Liver (tissue), 9 donors: Measurements from ENCODE around the gene ADCY2. TPM values are rescaled to one million over a fixed set of nuclear protein-coding genes. Genes with fewer than 3 reads are reported as not detected.

ENCODE experiments used
- DNase-seq: peaks from one replicate; pipeline ENCODE4 v3.0.0-alpha.2; 2017; ENCODE audit warnings: low spot score
- H3K27ac ChIP-seq, 2 donors: one replicate each; pipeline ENCODE4 v1.7.0; 2013; ENCODE audit warnings: inconsistent platforms in 2 of 2, low read length in 2 of 2, control low read depth in 1 of 2, low read depth in 1 of 2, mild to moderate bottlenecking in 1 of 2
- H3K27me3 ChIP-seq, 4 donors: one replicate each; pipeline versions ENCODE4 v1.6.1 to v1.7.0; 2013; ENCODE audit warnings: low read length in 3 of 4, inconsistent platforms in 1 of 4, mild to moderate bottlenecking in 1 of 4, moderate library complexity in 1 of 4; ENCODE audit not compliant: control insufficient read depth in 4 of 4, insufficient read depth in 4 of 4
- H3K36me3 ChIP-seq, 4 donors: one replicate each; pipeline versions ENCODE4 v1.6.1 to v1.7.0; 2013; ENCODE audit warnings: low read length in 3 of 4, mild to moderate bottlenecking in 3 of 4, low read depth in 1 of 4, moderate library complexity in 1 of 4; ENCODE audit not compliant: control insufficient read depth in 4 of 4, insufficient read depth in 3 of 4
- H3K4me1 ChIP-seq, 4 donors: one replicate each; pipeline versions ENCODE4 v1.6.1 to v1.7.0; 2013; ENCODE audit warnings: low read length in 3 of 4, mild to moderate bottlenecking in 3 of 4, moderate library complexity in 1 of 4; ENCODE audit not compliant: control insufficient read depth in 4 of 4, insufficient read depth in 4 of 4
- H3K4me3 ChIP-seq, 3 donors: one replicate each; pipeline versions ENCODE4 v1.6.1 to v1.7.0; 2013; ENCODE audit warnings: low read length in 3 of 3, control low read depth in 1 of 3, low read depth in 1 of 3, mild to moderate bottlenecking in 1 of 3
- H3K9ac ChIP-seq, 2 donors: one replicate each; pipeline ENCODE4 v1.7.0; 2013; ENCODE audit warnings: low read length in 2 of 2, mild to moderate bottlenecking in 2 of 2, moderate library complexity in 2 of 2, control low read depth in 1 of 2, low read depth in 1 of 2
- H3K9me3 ChIP-seq, 4 donors: one replicate each; pipeline versions ENCODE4 v1.6.1 to v1.7.0; 2013; ENCODE audit warnings: low read length in 3 of 4; ENCODE audit not compliant: control insufficient read depth in 4 of 4
- ATF3 ChIP-seq: IDR thresholded peaks from 2 replicates; pipeline ENCODE4 v1.6.1; 2016; ENCODE audit warnings: antibody characterized with exemption
- CTCF ChIP-seq: fragments of 150-350 bp; IDR thresholded peaks from 2 replicates; pipeline ENCODE4 v1.5.1; 2017; ENCODE audit warnings: improper control_type of control experiment, low read depth, low read length; ENCODE audit not compliant: missing input control
- EGR1 ChIP-seq, 2 donors: IDR thresholded peaks; 2 replicates each; pipeline ENCODE4 v1.6.1; 2016 to 2018; ENCODE audit warnings: antibody characterized with exemption in 2 of 2, low read depth in 2 of 2
- FOXA1 ChIP-seq: IDR thresholded peaks from 2 replicates; pipeline ENCODE4 v1.6.1; 2016; ENCODE audit warnings: antibody characterized with exemption
- FOXA2 ChIP-seq: IDR thresholded peaks from 2 replicates; pipeline ENCODE4 v1.6.1; 2016; ENCODE audit warnings: antibody characterized with exemption
- GABPA ChIP-seq, 2 donors: IDR thresholded peaks in 1 of 2; conservative IDR thresholded peaks in 1 of 2; 2 replicates each; pipeline ENCODE4 v1.6.1; 2016; ENCODE audit warnings: antibody characterized with exemption in 2 of 2, mild to moderate bottlenecking in 1 of 2, moderate library complexity in 1 of 2
- JUND ChIP-seq, 2 donors: IDR thresholded peaks; 2 replicates each; pipeline ENCODE4 v1.6.1; 2016; ENCODE audit warnings: antibody characterized with exemption in 2 of 2
- NR2F2 ChIP-seq: IDR thresholded peaks from 2 replicates; pipeline ENCODE4 v1.6.1; 2016; ENCODE audit warnings: antibody characterized with exemption
- REST ChIP-seq: IDR thresholded peaks from 2 replicates; pipeline ENCODE4 v1.6.1; 2016; ENCODE audit warnings: antibody characterized with exemption, mild to moderate bottlenecking
- RXRA ChIP-seq, 2 donors: IDR thresholded peaks; 2 replicates each; pipeline ENCODE4 v1.6.1; 2017 to 2018; ENCODE audit warnings: antibody characterized with exemption in 2 of 2, mild to moderate bottlenecking in 1 of 2
- SP1 ChIP-seq: IDR thresholded peaks from 2 replicates; pipeline ENCODE4 v1.6.1; 2018; ENCODE audit warnings: antibody characterized with exemption, mild to moderate bottlenecking
- TAF1 ChIP-seq: conservative IDR thresholded peaks from 2 replicates; pipeline ENCODE4 v1.6.1; 2016; ENCODE audit warnings: antibody characterized with exemption, mild to moderate bottlenecking
- ZBTB33 ChIP-seq: IDR thresholded peaks from 2 replicates; pipeline ENCODE4 v1.6.1; 2016; ENCODE audit warnings: antibody characterized with exemption
- WGBS: extraction: QIAGEN DNeasy Blood & Tissue Kit; methylation state at CpG from one replicate; pipeline ENCODE4 v1.1.7; 2013; 5-methylcytosine and 5-hydroxymethylcytosine counted together
- polyA plus RNA-seq, 2 donors: library from polyadenylated mRNA; stranded (reverse) in 1 of 2; unstranded in 1 of 2; fragments of 200-250 nt in 1 of 2; fragments of >200 nt in 1 of 2; fragmentation: Nextera tagmentation in 1 of 2; extraction: Ambion mirVana in 1 of 2; gene quantifications; one replicate each; pipeline versions ENCODE4 v1.2.1 to v1.2.3, GENCODE V29; 2013 to 2015
- total RNA-seq, 2 donors: library from RNA; depleted of rRNA; stranded (reverse); fragments of >200 nt; gene quantifications; one replicate each; pipeline ENCODE4 v1.2.3, GENCODE V29; 2014
- donor health status: healthy.
- donor health status: healthy.
- donor health status: healthy.
- donor health status: healthy.
- donor health status: healthy.

Gene ADCY2
- total and polyA plus RNA-seq, 4 donors, result not detected

GRCh38 chr5:7676455-7676854 lies 280.5 kb downstream of the ADCY2 start:
- 65% methylated on average over 3 of the region's 3 CpGs for WGBS
- H3K4me3 ChIP-seq, result no peak overlapping the region
- TF ChIP-seq GABPA (IDR thresholded peaks at IDR 0.05 in 1 of 2, conservative IDR thresholded peaks at IDR 0.05 in 1 of 2) (no peak), ZBTB33 (no peak), FOXA1 (no peak), EGR1 (IDR thresholded peaks at IDR 0.05; ENCODE audit: low read depth in 2 of 2) (no peak), TAF1 (no peak), CTCF (no peak), RXRA (IDR thresholded peaks at IDR 0.05) (no peak), FOXA2 (no peak), REST (no peak), JUND (IDR thresholded peaks at IDR 0.05) (no peak)

GRCh38 chr5:7678030-7678429 lies 282.1 kb downstream of the ADCY2 start:
- no peak for DNase-seq
- H3K27me3 ChIP-seq, result no peaks in the 10 kb centered on the region
- H3K9me3 ChIP-seq, result no peaks in the 10 kb centered on the region
- H3K4me1 ChIP-seq, result no peaks in the 10 kb centered on the region
- H3K4me3 ChIP-seq, result no peak overlapping the region
- no peak overlapping the region for H3K27ac ChIP-seq
- TF ChIP-seq ATF3 (no peak), FOXA2 (no peak), NR2F2 (no peak), SP1 (no peak), EGR1 (IDR thresholded peaks at IDR 0.05; ENCODE audit: low read depth in 2 of 2) (no peak)
- H3K9ac ChIP-seq, result no peak overlapping the region
- H3K36me3 ChIP-seq, result no peaks in the 10 kb centered on the region
- WGBS, result 79% methylated on average over 4 of the region's 4 CpGs

More at GRCh38 chr5:7676455-7676854, 280.5 kb downstream of the ADCY2 start:
- no peak overlapping the region for H3K27ac ChIP-seq
- DNase-seq, result no peak
- no peaks in the 10 kb centered on the region for H3K36me3 ChIP-seq
- no peaks in the 10 kb centered on the region for H3K4me1 ChIP-seq
- no peak overlapping the region for H3K9ac ChIP-seq
- H3K27me3 ChIP-seq, result no peaks in the 10 kb centered on the region
- no peaks in the 10 kb centered on the region for H3K9me3 ChIP-seq
